ENCODE measurements around the gene CYB561D1. TPM values are rescaled to one million over a fixed set of nuclear protein-coding genes. Genes with fewer than 3 reads are reported as not detected.

CYB561D1 gene
- total and polyA plus RNA-seq, 10 of the 15 experiments (the other 5 are each of a cell fraction or from before 2014, with no cell fraction given) = 0.68 to 9.0 (median 3.3) TPM

DNA sequence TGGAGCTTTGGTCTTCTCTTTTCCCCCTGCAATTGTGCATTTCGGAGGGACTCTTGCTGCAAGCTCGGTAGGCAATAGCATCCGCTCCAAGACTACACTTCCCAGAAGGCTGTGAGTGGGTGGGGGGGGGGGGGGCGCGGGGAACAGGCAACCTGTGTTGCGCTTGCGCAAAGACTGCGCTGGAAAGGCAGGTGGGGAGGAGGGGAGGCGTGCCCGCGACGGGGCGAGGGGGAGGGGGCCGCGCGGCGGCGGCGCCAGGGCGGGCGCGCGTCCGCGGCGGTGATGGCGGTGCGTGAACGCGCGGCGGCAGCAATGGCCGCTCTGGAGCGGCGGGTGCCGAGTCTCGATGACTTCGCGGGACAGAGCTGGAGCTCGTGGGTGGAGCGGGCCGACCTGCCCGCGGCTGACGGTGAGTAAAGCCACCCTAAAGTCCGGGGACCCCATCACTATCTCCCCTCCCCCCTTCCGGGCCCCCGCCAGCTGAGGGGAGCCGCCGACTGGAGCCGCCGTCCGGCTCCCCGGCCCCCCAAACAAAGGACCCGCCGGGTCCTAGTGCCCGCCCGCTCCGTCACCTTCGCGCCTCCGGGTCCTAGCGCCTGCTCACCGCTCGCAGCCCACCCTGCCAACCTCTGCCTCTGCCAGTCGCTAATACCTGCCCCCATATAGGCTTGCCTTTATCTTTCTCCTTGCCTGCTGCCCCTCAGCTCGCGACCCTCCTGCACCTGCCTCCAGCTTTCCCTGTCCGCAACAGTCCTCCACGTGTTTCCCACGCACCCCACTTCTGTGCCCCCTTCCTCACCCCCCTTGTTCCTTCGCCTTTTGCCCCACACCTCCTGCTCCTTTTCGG lies 10.0 kb upstream of the CYB561D1 start, which contains the start of gene ATXN7L2 (continued):
- TF ChIP-seq, protein P1, sequence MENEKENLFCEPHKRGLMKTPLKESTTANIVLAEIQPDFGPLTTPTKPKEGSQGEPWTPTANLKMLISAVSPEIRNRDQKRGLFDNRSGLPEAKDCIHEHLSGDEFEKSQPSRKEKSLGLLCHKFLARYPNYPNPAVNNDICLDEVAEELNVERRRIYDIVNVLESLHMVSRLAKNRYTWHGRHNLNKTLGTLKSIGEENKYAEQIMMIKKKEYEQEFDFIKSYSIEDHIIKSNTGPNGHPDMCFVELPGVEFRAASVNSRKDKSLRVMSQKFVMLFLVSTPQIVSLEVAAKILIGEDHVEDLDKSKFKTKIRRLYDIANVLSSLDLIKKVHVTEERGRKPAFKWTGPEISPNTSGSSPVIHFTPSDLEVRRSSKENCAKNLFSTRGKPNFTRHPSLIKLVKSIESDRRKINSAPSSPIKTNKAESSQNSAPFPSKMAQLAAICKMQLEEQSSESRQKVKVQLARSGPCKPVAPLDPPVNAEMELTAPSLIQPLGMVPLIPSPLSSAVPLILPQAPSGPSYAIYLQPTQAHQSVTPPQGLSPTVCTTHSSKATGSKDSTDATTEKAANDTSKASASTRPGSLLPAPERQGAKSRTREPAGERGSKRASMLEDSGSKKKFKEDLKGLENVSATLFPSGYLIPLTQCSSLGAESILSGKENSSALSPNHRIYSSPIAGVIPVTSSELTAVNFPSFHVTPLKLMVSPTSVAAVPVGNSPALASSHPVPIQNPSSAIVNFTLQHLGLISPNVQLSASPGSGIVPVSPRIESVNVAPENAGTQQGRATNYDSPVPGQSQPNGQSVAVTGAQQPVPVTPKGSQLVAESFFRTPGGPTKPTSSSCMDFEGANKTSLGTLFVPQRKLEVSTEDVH (IDR thresholded peaks at IDR 0.05; ENCODE audit: low read depth, partially characterized antibody) = no peak
- peak; percentile 67 for TF ChIP-seq DPF2 (IDR thresholded peaks at IDR 0.05)
- no peak for TF ChIP-seq ZNF384 (IDR thresholded peaks at IDR 0.05; ENCODE audit: borderline replicate concordance, low read depth, low read length)
- no peak for TF ChIP-seq CBX5 (IDR thresholded peaks at IDR 0.05; ENCODE audit: low read depth)
- TF ChIP-seq, protein P2, sequence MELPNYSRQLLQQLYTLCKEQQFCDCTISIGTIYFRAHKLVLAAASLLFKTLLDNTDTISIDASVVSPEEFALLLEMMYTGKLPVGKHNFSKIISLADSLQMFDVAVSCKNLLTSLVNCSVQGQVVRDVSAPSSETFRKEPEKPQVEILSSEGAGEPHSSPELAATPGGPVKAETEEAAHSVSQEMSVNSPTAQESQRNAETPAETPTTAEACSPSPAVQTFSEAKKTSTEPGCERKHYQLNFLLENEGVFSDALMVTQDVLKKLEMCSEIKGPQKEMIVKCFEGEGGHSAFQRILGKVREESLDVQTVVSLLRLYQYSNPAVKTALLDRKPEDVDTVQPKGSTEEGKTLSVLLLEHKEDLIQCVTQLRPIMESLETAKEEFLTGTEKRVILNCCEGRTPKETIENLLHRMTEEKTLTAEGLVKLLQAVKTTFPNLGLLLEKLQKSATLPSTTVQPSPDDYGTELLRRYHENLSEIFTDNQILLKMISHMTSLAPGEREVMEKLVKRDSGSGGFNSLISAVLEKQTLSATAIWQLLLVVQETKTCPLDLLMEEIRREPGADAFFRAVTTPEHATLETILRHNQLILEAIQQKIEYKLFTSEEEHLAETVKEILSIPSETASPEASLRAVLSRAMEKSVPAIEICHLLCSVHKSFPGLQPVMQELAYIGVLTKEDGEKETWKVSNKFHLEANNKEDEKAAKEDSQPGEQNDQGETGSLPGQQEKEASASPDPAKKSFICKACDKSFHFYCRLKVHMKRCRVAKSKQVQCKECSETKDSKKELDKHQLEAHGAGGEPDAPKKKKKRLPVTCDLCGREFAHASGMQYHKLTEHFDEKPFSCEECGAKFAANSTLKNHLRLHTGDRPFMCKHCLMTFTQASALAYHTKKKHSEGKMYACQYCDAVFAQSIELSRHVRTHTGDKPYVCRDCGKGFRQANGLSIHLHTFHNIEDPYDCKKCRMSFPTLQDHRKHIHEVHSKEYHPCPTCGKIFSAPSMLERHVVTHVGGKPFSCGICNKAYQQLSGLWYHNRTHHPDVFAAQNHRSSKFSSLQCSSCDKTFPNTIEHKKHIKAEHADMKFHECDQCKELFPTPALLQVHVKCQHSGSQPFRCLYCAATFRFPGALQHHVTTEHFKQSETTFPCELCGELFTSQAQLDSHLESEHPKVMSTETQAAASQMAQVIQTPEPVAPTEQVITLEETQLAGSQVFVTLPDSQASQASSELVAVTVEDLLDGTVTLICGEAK (IDR thresholded peaks at IDR 0.05; ENCODE audit: borderline replicate concordance) = peak; percentile 68; the same call in 1 of the 2 replicates
- peak; percentile 86 for TF ChIP-seq CREB1 (IDR thresholded peaks at IDR 0.05; ENCODE audit: low read depth)
- TF ChIP-seq TBL1XR1 (IDR thresholded peaks at IDR 0.05; ENCODE audit: low read depth, low read length) = peak; percentile 69; the same call in 1 of the 2 replicates
- TF ChIP-seq, protein P3, sequence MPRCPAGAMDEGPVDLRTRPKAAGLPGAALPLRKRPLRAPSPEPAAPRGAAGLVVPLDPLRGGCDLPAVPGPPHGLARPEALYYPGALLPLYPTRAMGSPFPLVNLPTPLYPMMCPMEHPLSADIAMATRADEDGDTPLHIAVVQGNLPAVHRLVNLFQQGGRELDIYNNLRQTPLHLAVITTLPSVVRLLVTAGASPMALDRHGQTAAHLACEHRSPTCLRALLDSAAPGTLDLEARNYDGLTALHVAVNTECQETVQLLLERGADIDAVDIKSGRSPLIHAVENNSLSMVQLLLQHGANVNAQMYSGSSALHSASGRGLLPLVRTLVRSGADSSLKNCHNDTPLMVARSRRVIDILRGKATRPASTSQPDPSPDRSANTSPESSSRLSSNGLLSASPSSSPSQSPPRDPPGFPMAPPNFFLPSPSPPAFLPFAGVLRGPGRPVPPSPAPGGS (IDR thresholded peaks at IDR 0.05; ENCODE audit: borderline replicate concordance, insufficient read depth, low read depth, low read length, poor library complexity, severe bottlenecking) = no peak
- no peak for TF ChIP-seq STAT3 (IDR thresholded peaks at IDR 0.05; ENCODE audit: low read depth, low read length)
- TF ChIP-seq BHLHE40 (IDR thresholded peaks at IDR 0.05; ENCODE audit: borderline replicate concordance in 1 of 2, low read depth in 2 of 2, low read length in 1 of 2) = peak; percentile 56 to 59; a peak in 3 of 4 replicates
- TF ChIP-seq CHD2 (IDR thresholded peaks at IDR 0.05; ENCODE audit: borderline replicate concordance, low read depth, low read length) = peak; percentile 50; the same call in 1 of the 2 replicates
- TF ChIP-seq, protein P4, sequence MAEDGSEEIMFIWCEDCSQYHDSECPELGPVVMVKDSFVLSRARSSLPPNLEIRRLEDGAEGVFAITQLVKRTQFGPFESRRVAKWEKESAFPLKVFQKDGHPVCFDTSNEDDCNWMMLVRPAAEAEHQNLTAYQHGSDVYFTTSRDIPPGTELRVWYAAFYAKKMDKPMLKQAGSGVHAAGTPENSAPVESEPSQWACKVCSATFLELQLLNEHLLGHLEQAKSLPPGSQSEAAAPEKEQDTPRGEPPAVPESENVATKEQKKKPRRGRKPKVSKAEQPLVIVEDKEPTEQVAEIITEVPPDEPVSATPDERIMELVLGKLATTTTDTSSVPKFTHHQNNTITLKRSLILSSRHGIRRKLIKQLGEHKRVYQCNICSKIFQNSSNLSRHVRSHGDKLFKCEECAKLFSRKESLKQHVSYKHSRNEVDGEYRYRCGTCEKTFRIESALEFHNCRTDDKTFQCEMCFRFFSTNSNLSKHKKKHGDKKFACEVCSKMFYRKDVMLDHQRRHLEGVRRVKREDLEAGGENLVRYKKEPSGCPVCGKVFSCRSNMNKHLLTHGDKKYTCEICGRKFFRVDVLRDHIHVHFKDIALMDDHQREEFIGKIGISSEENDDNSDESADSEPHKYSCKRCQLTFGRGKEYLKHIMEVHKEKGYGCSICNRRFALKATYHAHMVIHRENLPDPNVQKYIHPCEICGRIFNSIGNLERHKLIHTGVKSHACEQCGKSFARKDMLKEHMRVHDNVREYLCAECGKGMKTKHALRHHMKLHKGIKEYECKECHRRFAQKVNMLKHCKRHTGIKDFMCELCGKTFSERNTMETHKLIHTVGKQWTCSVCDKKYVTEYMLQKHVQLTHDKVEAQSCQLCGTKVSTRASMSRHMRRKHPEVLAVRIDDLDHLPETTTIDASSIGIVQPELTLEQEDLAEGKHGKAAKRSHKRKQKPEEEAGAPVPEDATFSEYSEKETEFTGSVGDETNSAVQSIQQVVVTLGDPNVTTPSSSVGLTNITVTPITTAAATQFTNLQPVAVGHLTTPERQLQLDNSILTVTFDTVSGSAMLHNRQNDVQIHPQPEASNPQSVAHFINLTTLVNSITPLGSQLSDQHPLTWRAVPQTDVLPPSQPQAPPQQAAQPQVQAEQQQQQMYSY (CRISPR knock-in tag; IDR thresholded peaks at IDR 0.05) = no peak
- TF ChIP-seq, protein P5, sequence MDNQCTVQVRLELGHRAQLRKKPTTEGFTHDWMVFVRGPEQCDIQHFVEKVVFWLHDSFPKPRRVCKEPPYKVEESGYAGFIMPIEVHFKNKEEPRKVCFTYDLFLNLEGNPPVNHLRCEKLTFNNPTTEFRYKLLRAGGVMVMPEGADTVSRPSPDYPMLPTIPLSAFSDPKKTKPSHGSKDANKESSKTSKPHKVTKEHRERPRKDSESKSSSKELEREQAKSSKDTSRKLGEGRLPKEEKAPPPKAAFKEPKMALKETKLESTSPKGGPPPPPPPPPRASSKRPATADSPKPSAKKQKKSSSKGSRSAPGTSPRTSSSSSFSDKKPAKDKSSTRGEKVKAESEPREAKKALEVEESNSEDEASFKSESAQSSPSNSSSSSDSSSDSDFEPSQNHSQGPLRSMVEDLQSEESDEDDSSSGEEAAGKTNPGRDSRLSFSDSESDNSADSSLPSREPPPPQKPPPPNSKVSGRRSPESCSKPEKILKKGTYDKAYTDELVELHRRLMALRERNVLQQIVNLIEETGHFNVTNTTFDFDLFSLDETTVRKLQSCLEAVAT (IDR thresholded peaks at IDR 0.05) = peak; percentile 96
- no peak for TF ChIP-seq RAD51 (IDR thresholded peaks at IDR 0.05)
